OCI-LY1 (cell line): ENCODE measurements around the gene MFAP4.

Experiments
- H2AFZ ChIP-seq: fragments of 200-600 bp; sonication (generic), shearing (Covaris generic); 2 replicates; pipeline ENCODE4 v1.6.0; 2014; ENCODE audit warnings: antibody characterized with exemption, mild to moderate bottlenecking, low read length
- H3F3A ChIP-seq: fragments of 200-600 bp; sonication (generic), shearing (Covaris generic); 2 replicates; pipeline ENCODE4 v1.6.0; 2014; ENCODE audit warnings: mild to moderate bottlenecking, antibody characterized with exemption, low read length, moderate library complexity; ENCODE audit not compliant: insufficient read depth
- H3K27ac ChIP-seq: fragments of 200-600 bp; sonication (generic); 2 replicates; pipeline ENCODE4 v1.5.1; 2014; ENCODE audit warnings: low read length, mixed run types, mild to moderate bottlenecking, low read depth; ENCODE audit not compliant: poor library complexity, severe bottlenecking
- H3K27me3 ChIP-seq: fragments of 200-600 bp; sonication (generic); 2 replicates; pipeline ENCODE4 v1.6.0; 2014; ENCODE audit warnings: antibody characterized with exemption, mild to moderate bottlenecking, low read length, moderate library complexity; ENCODE audit not compliant: insufficient read depth
- H3K36me3 ChIP-seq: fragments of 200-600 bp; sonication (generic); 2 replicates; pipeline ENCODE4 v1.6.1; 2014; ENCODE audit warnings: mild to moderate bottlenecking, antibody characterized with exemption, low read length, moderate library complexity, mixed read lengths; ENCODE audit not compliant: insufficient read depth
- H3K4me1 ChIP-seq: fragments of 200-600 bp; sonication (generic); 2 replicates; pipeline ENCODE4 v1.5.1; 2014; ENCODE audit warnings: mild to moderate bottlenecking, low read length, moderate library complexity; ENCODE audit not compliant: insufficient read depth, severe bottlenecking
- H3K4me2 ChIP-seq: fragments of 200-600 bp; sonication (generic), shearing (Covaris generic); 2 replicates; pipeline ENCODE4 v1.6.1; 2014; ENCODE audit warnings: low read length
- H3K4me3 ChIP-seq: fragments of 200-600 bp; sonication (generic); 2 replicates; pipeline ENCODE4 v1.5.1; 2014; ENCODE audit warnings: low read length, low read depth, mild to moderate bottlenecking, mixed read lengths; ENCODE audit not compliant: poor library complexity, severe bottlenecking
- H3K79me2 ChIP-seq: fragments of 200-600 bp; shearing (Covaris generic); 2 replicates; pipeline ENCODE4 v1.6.1; 2016; ENCODE audit warnings: mixed run types, low read length, mixed read lengths; ENCODE audit not compliant: insufficient read depth
- H3K9ac ChIP-seq: fragments of 200-600 bp; sonication (generic), shearing (Covaris generic); 2 replicates; pipeline ENCODE4 v1.6.1; 2014; ENCODE audit warnings: mild to moderate bottlenecking, low read length, mixed read lengths
- H3K9me2 ChIP-seq: fragments of 200-600 bp; sonication (generic), shearing (Covaris generic); 2 replicates; pipeline ENCODE4 v1.6.1; 2014; ENCODE audit warnings: low read depth, mild to moderate bottlenecking, low read length, mixed read lengths
- H3K9me3 ChIP-seq: fragments of 200-600 bp; shearing (Covaris generic); 2 replicates; pipeline ENCODE4 v1.6.1; 2014; ENCODE audit warnings: low read length, mixed read lengths
- H4K20me1 ChIP-seq: fragments of 200-600 bp; sonication (generic), shearing (Covaris generic); 2 replicates; pipeline ENCODE4 v1.6.0; 2016; ENCODE audit warnings: mild to moderate bottlenecking, low read length; ENCODE audit not compliant: insufficient read depth
- EZH2 ChIP-seq: fragments of 200-600 bp; sonication (generic), shearing (Covaris generic); IDR thresholded peaks from 2 replicates; pipeline ENCODE4 v1.8.0; 2017; ENCODE audit warnings: borderline replicate concordance, mixed run types, mild to moderate bottlenecking, antibody characterized with exemption, low read length, moderate library complexity, mixed read lengths
- TF ChIP-seq, protein P1 (sequence below): fragments of 200-600 bp; sonication (generic), shearing (Covaris generic); IDR thresholded peaks from 2 replicates; pipeline ENCODE4 v1.5.1; 2017; ENCODE audit warnings: mild to moderate bottlenecking, antibody characterized with exemption, low read length, moderate library complexity, mixed read lengths

Gene MFAP4

DNA sequence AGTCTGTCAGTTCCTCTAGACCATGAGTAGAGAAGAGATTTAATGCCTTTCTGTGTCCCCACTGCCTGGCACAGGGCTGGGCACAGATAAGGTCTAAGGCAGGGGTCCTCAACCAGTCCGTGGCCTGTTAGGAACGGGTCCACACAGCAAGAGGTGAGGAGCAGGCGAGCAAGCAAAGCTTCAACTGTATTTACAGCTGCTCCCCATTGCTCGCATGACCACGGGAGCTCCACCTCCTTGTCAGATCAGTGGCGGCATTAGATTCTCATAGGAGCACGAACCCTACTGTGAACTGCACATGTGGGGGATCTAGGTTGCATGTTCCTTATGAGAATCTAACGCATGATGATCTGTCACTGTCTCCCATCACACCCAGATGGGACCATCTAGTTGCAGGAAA, 26.2 kb downstream of the MFAP4 start:
- H3K27ac ChIP-seq = no peak overlapping the region
- no peaks in the 10 kb centered on the region for H3K9me2 ChIP-seq
- H3K4me2 ChIP-seq = no peak overlapping the region
- no peaks in the 10 kb centered on the region; the same call in 1 of the 2 replicates for H3K36me3 ChIP-seq
- no peaks in the 10 kb centered on the region for H3F3A ChIP-seq
- no peak overlapping the region for H2AFZ ChIP-seq
- H3K9me3 ChIP-seq = no peaks in the 10 kb centered on the region
- H3K4me3 ChIP-seq = no peak overlapping the region
- no peak overlapping the region for H3K9ac ChIP-seq
- no peaks in the 10 kb centered on the region for H3K79me2 ChIP-seq
- no peaks in the 10 kb centered on the region; the same call in 1 of the 2 replicates for H3K27me3 ChIP-seq
- TF ChIP-seq, protein P1, sequence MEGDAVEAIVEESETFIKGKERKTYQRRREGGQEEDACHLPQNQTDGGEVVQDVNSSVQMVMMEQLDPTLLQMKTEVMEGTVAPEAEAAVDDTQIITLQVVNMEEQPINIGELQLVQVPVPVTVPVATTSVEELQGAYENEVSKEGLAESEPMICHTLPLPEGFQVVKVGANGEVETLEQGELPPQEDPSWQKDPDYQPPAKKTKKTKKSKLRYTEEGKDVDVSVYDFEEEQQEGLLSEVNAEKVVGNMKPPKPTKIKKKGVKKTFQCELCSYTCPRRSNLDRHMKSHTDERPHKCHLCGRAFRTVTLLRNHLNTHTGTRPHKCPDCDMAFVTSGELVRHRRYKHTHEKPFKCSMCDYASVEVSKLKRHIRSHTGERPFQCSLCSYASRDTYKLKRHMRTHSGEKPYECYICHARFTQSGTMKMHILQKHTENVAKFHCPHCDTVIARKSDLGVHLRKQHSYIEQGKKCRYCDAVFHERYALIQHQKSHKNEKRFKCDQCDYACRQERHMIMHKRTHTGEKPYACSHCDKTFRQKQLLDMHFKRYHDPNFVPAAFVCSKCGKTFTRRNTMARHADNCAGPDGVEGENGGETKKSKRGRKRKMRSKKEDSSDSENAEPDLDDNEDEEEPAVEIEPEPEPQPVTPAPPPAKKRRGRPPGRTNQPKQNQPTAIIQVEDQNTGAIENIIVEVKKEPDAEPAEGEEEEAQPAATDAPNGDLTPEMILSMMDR = no peak
- no peak for TF ChIP-seq EZH2
- H4K20me1 ChIP-seq = no peaks in the 10 kb centered on the region
- peaks cover 12% of the 10 kb centered on the region for H3K4me1 ChIP-seq

DNA sequence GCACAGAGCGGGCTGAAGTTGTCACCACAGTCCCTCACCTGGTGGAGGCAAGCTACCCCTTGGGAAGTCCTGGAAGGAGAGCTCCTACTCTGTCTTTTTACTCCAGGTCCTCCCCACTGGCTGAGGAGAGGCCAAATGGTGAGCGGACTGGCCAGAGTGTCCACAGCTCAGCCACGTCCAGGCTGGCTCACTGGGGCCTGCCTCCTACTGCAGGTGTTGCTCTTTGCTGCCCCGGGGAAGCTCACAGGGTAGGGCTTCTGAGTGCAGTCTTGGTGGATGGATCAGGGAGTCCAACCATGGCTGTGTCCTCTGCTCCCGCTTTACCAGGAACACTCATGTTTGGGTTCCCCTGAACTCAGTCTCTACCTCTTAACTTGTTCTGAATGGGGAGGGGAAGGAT, 27.1 kb downstream of the MFAP4 start:
- no peaks in the 10 kb centered on the region; the same call in 1 of the 2 replicates for H3K36me3 ChIP-seq
- H2AFZ ChIP-seq = no peak overlapping the region
- TF ChIP-seq, protein P1 = no peak
- no peak for TF ChIP-seq EZH2
- no peaks in the 10 kb centered on the region for H4K20me1 ChIP-seq
- no peak overlapping the region for H3K4me2 ChIP-seq
- H3K4me3 ChIP-seq = no peak overlapping the region
- H3K9me2 ChIP-seq = no peaks in the 10 kb centered on the region
- no peak overlapping the region for H3K9ac ChIP-seq
- H3K4me1 ChIP-seq = peaks cover 12% of the 10 kb centered on the region
- no peaks in the 10 kb centered on the region for H3K9me3 ChIP-seq
- no peaks in the 10 kb centered on the region; the same call in 1 of the 2 replicates for H3K27me3 ChIP-seq
- H3K27ac ChIP-seq = no peak overlapping the region
- no peaks in the 10 kb centered on the region for H3K79me2 ChIP-seq
- no peaks in the 10 kb centered on the region for H3F3A ChIP-seq

DNA sequence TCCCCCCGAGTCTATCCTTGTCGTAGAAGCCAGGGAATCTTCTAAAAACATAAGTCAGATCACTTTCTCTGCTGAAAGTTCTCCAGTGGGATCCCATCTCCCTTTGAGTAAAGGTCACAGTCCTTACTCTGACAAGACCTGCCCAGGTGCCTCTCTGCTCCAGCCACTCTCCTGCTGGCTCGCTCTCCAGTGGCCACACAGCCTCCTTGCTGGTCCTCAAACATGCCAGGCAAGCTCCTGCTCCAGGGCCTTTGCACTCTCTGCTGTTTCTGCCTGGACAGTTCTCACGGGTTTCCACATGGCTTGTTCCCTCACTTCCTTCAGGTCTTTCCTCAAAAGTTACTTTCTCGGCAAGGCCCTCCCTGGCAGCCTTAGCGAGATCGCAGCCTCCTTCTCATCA, 27.8 kb downstream of the MFAP4 start:
- H3K9ac ChIP-seq = no peak overlapping the region
- H3K9me2 ChIP-seq = no peaks in the 10 kb centered on the region
- H3K27ac ChIP-seq = no peak overlapping the region
- no peaks in the 10 kb centered on the region; the same call in 1 of the 2 replicates for H3K27me3 ChIP-seq
- H3K36me3 ChIP-seq = no peaks in the 10 kb centered on the region; the same call in 1 of the 2 replicates
- H3K4me1 ChIP-seq = peaks cover 12% of the 10 kb centered on the region
- H4K20me1 ChIP-seq = no peaks in the 10 kb centered on the region
- H3K9me3 ChIP-seq = no peaks in the 10 kb centered on the region
- H3K79me2 ChIP-seq = no peaks in the 10 kb centered on the region
- no peak for TF ChIP-seq EZH2
- TF ChIP-seq, protein P1 = no peak
- no peaks in the 10 kb centered on the region for H3F3A ChIP-seq
- H3K4me3 ChIP-seq = no peak overlapping the region
- H3K4me2 ChIP-seq = no peak overlapping the region
- H2AFZ ChIP-seq = no peak overlapping the region
